Endodermal cell (in vitro differentiated cells): ENCODE measurements around the gene MR1. TPM values are rescaled to one million over a fixed set of nuclear protein-coding genes. Genes with fewer than 3 reads are reported as not detected.

Experiments
- DNase-seq: peaks from one replicate; pipeline ENCODE4 v3.0.0-alpha.2; 2017
- H3K27ac ChIP-seq: 2 replicates; pipeline ENCODE4 v1.5.1; 2013; ENCODE audit warnings: mild to moderate bottlenecking, low read depth, low read length, moderate library complexity
- H3K27me3 ChIP-seq: 2 replicates; pipeline ENCODE4 v1.6.1; 2013; ENCODE audit warnings: mild to moderate bottlenecking, low read length, moderate library complexity; ENCODE audit not compliant: insufficient read depth, control insufficient read depth, poor library complexity, severe bottlenecking
- H3K36me3 ChIP-seq: 2 replicates; pipeline ENCODE4 v1.7.0; 2013; ENCODE audit warnings: mild to moderate bottlenecking, low read length, moderate library complexity; ENCODE audit not compliant: control insufficient read depth, insufficient read depth
- H3K4me1 ChIP-seq: one replicate; pipeline ENCODE4 v1.7.0; 2013; ENCODE audit warnings: low read length; ENCODE audit not compliant: control insufficient read depth, insufficient read depth
- H3K4me3 ChIP-seq: 2 replicates; pipeline ENCODE4 v1.5.1; 2013; ENCODE audit warnings: mild to moderate bottlenecking, low read length, moderate library complexity
- H3K9ac ChIP-seq: 2 replicates; pipeline ENCODE4 v1.6.1; 2013; ENCODE audit warnings: mild to moderate bottlenecking, low read length, moderate library complexity; ENCODE audit not compliant: poor library complexity, severe bottlenecking; ENCODE audit errors: extremely low read depth
- H3K9me3 ChIP-seq: 2 replicates; pipeline ENCODE4 v1.6.1; 2013; ENCODE audit warnings: mild to moderate bottlenecking, low read length, moderate library complexity; ENCODE audit not compliant: control insufficient read depth
- H3K27ac Mint-ChIP-seq: 2 replicates; pipeline ENCODE4 v1.8.0; 2020; ENCODE audit warnings: mixed read lengths
- H3K27me3 Mint-ChIP-seq: 2 replicates; pipeline ENCODE4 v1.8.0; 2021; ENCODE audit warnings: mild to moderate bottlenecking, mixed read lengths; ENCODE audit not compliant: insufficient read depth
- H3K36me3 Mint-ChIP-seq: 2 replicates; pipeline ENCODE4 v1.8.0; 2020; ENCODE audit warnings: low read depth, mixed read lengths
- H3K4me1 Mint-ChIP-seq: 2 replicates; pipeline ENCODE4 v1.8.0; 2020; ENCODE audit warnings: mixed read lengths
- H3K4me3 Mint-ChIP-seq: 2 replicates; pipeline ENCODE4 v1.8.0; 2020; ENCODE audit warnings: mild to moderate bottlenecking, moderate library complexity, mixed read lengths
- H3K9me3 Mint-ChIP-seq: 2 replicates; pipeline ENCODE4 v1.8.0; 2020; ENCODE audit warnings: mild to moderate bottlenecking, mixed read lengths
- CTCF ChIP-seq: fragments of 200-600 bp; sonication (generic); conservative IDR thresholded peaks from 2 replicates; pipeline ENCODE4 v1.5.0; 2021; ENCODE audit warnings: antibody characterized with exemption, mild to moderate bottlenecking
- WGBS, 2 experiments: methylation state at CpG; one replicate each; pipeline versions ENCODE4 v1.1.5 to v1.1.7; 2013; ENCODE audit warnings: missing lambda C conversion rate in 2 of 2, mixed read lengths in 1 of 2; ENCODE audit not compliant: insufficient coverage in 1 of 2, insufficient read length in 1 of 2; 5-methylcytosine and 5-hydroxymethylcytosine counted together
- total RNA-seq, 2 donors: library from RNA; stranded (reverse); fragmentation: NEBNext Ultra II Directional in 1 of 2; extraction: Animal tissue kit (Norgen Biotek cat#: 25700) in 1 of 2; gene quantifications; 2 replicates in 1 of 2; 3 replicates in 1 of 2; pipeline ENCODE4 v1.2.1, GENCODE V29; 2021

The MR1 gene
- total RNA-seq, 2 donors from 2014 or later: 0.22 to 0.35 TPM

GRCh38 chr1:181036107-181036836 is 2.5 kb downstream of the MR1 start:
- Histone ChIP-seq H3K4me3 (peak overlapping the region; percentile 22), H3K4me1 (peaks cover 13% of the 10 kb centered on the region), H3K36me3 (no peaks in the 10 kb centered on the region), H3K9ac (no peak overlapping the region), H3K9me3 (no peaks in the 10 kb centered on the region), H3K27ac (no peak overlapping the region), H3K27me3 (no peaks in the 10 kb centered on the region)
- Mint-ChIP-seq H3K27ac (no peak overlapping the region), H3K27me3 (peaks cover 4% of the 10 kb centered on the region), H3K9me3 (no peaks in the 10 kb centered on the region), H3K4me1 (peaks cover 46% of the 10 kb centered on the region), H3K36me3 (no peaks in the 10 kb centered on the region), H3K4me3 (no peak overlapping the region)
- no peak for DNase-seq
- no peak for TF ChIP-seq CTCF
- WGBS, 2 experiments: 59 to 82% methylated on average over 4 of the region's 4 CpGs

- H3K36me3 Mint-ChIP-seq: no peaks in the 10 kb centered on the region
- peaks cover 4% of the 10 kb centered on the region for H3K27me3 Mint-ChIP-seq
- H3K4me1 ChIP-seq: peaks cover 13% of the 10 kb centered on the region
- H3K36me3 ChIP-seq: no peaks in the 10 kb centered on the region
- H3K9ac ChIP-seq: no peak overlapping the region
- peaks cover 46% of the 10 kb centered on the region for H3K4me1 Mint-ChIP-seq
- H3K9me3 Mint-ChIP-seq: no peaks in the 10 kb centered on the region
- 100% methylated on average over 1 of the region's 2 CpGs for WGBS, 2 experiments
- no peak overlapping the region for H3K27ac ChIP-seq
- no peaks in the 10 kb centered on the region for H3K27me3 ChIP-seq
- no peak overlapping the region for H3K4me3 ChIP-seq
- no peaks in the 10 kb centered on the region for H3K9me3 ChIP-seq
- no peak for DNase-seq
- no peak overlapping the region for H3K4me3 Mint-ChIP-seq
- H3K27ac Mint-ChIP-seq: no peak overlapping the region
- TF ChIP-seq CTCF: no peak
Observed at GRCh38 chr1:181037386-181037785, 3.6 kb downstream of the MR1 start.

- no peaks in the 10 kb centered on the region for H3K36me3 ChIP-seq
- H3K4me3 Mint-ChIP-seq: no peak overlapping the region
- no peaks in the 10 kb centered on the region for H3K9me3 Mint-ChIP-seq
- H3K9me3 ChIP-seq: no peaks in the 10 kb centered on the region
- H3K4me1 Mint-ChIP-seq: peaks cover 41% of the 10 kb centered on the region
- no peak overlapping the region for H3K9ac ChIP-seq
- H3K36me3 Mint-ChIP-seq: no peaks in the 10 kb centered on the region
- DNase-seq: peak; percentile 92
- peak; percentile 91 for TF ChIP-seq CTCF
- 80 to 83% methylated on average over 3 to 5 of the region's 5 CpGs for WGBS, 2 experiments
- no peak overlapping the region for H3K27ac Mint-ChIP-seq
- H3K4me3 ChIP-seq: no peak overlapping the region
- peaks cover 4% of the 10 kb centered on the region for H3K27me3 Mint-ChIP-seq
- H3K4me1 ChIP-seq: peaks cover 9% of the 10 kb centered on the region
- H3K27me3 ChIP-seq: no peaks in the 10 kb centered on the region
- no peak overlapping the region for H3K27ac ChIP-seq
Observed at GRCh38 chr1:181038399-181038873, 4.7 kb downstream of the MR1 start.
